A673 (cell line): Measurements from ENCODE around the gene ASPG. TPM values are rescaled to one million over a fixed set of nuclear protein-coding genes. Genes with fewer than 3 reads are reported as not detected.

Experiments used
- Bru-seq: library from RNA; stranded (reverse); fragments of 400-500 nt; gene quantifications from one replicate; lab custom pipeline; 2021; lab: Mats Ljungman, UMichigan
- BruChase-seq, 2 experiments: library from RNA; stranded (reverse); fragments of 400-500 nt; gene quantifications; one replicate each; lab custom pipeline; 2021; lab: Mats Ljungman, UMichigan
- BruUV-seq: library from RNA; stranded (reverse); fragments of 400-500 nt; replicated peaks from 2 replicates; lab custom pipeline; 2021; lab: Mats Ljungman, UMichigan
- CTCF ChIA-PET: fragments of 300-600 bp; sonication (Branson Sonifier 250); formaldehyde crosslinking; loops from one replicate; lab custom pipeline; 2022; ENCODE audit warnings: antibody characterized with exemption; lab: Charles Lee
- POLR2A ChIA-PET: fragments of 300-600 bp; sonication (Branson Sonifier 250); formaldehyde crosslinking; loops from one replicate; lab custom pipeline; 2022; ENCODE audit warnings: antibody characterized with exemption; ENCODE audit not compliant: low non-redundant PET; lab: Charles Lee
- DNase-seq: peaks from one replicate; pipeline ENCODE4 v3.0.0-alpha.2; 2015; ENCODE audit warnings: low spot score
- H3K27ac ChIP-seq: fragments of 200-600 bp; sonication (generic); 2 replicates; pipeline ENCODE4 v1.5.1; 2016; ENCODE audit warnings: mixed run types, low read depth, mild to moderate bottlenecking, mixed read lengths, antibody characterized with exemption, low read length; ENCODE audit not compliant: poor library complexity, severe bottlenecking
- H3K27me3 ChIP-seq: fragments of 200-600 bp; sonication (generic); replicated peaks from 2 replicates; pipeline ENCODE4 v1.6.1; 2017; ENCODE audit warnings: mixed run types, low read depth, mild to moderate bottlenecking, mixed read lengths, antibody characterized with exemption, low read length; ENCODE audit not compliant: insufficient read depth, poor library complexity
- H3K36me3 ChIP-seq: fragments of 200-600 bp; sonication (generic); 2 replicates; pipeline ENCODE4 v1.6.1; 2016; ENCODE audit warnings: mixed run types, mild to moderate bottlenecking, mixed read lengths, antibody characterized with exemption, low read length; ENCODE audit not compliant: insufficient read depth, poor library complexity, severe bottlenecking
- H3K4me1 ChIP-seq: fragments of 200-600 bp; sonication (generic); 2 replicates; pipeline ENCODE4 v1.6.1; 2017; ENCODE audit warnings: mixed run types, mild to moderate bottlenecking, mixed read lengths, antibody characterized with exemption, low read length; ENCODE audit not compliant: insufficient read depth, poor library complexity, severe bottlenecking
- H3K4me3 ChIP-seq: fragments of 200-600 bp; sonication (generic); 2 replicates; pipeline ENCODE4 v1.5.1; 2016; ENCODE audit warnings: low read depth, mixed run types, mild to moderate bottlenecking, mixed read lengths, low read length; ENCODE audit not compliant: poor library complexity, severe bottlenecking
- H3K9me3 ChIP-seq: fragments of 200-600 bp; sonication (generic); 2 replicates; pipeline ENCODE4 v1.6.1; 2016; ENCODE audit warnings: mixed run types, low read depth, mild to moderate bottlenecking, mixed read lengths, antibody characterized with exemption, low read length; ENCODE audit not compliant: poor library complexity, severe bottlenecking
- EZH2 ChIP-seq: fragments of 200-600 bp; sonication (generic); IDR thresholded peaks from 2 replicates; pipeline ENCODE4 v1.6.1; 2017; ENCODE audit warnings: borderline replicate concordance, low read depth, mild to moderate bottlenecking, mixed read lengths, antibody characterized with exemption, low read length; ENCODE audit not compliant: poor library complexity, severe bottlenecking
- intact Hi-C: fragments of 100-400 bp; cut with micrococcal nuclease; formaldehyde crosslinking; loops from one replicate; pipeline ENCODE4 v1.10.0; 2022; ENCODE audit not compliant: unreplicated experiment
- long read RNA-seq: library from polyadenylated mRNA; stranded (forward); transcript quantifications from one replicate; pipeline ENCODE4 v2.0.0, GENCODE V29; 2022
- total RNA-seq: library from RNA; stranded (reverse); gene quantifications from 2 replicates; pipeline ENCODE4 v1.2.3, GENCODE V29; 2021
- TF ChIP-seq, protein P1 (sequence below): fragments of 300-800, 200-600 bp; sonication (generic); conservative IDR thresholded peaks from 2 replicates; pipeline ENCODE4 v1.5.1; 2017; ENCODE audit warnings: low read depth, mild to moderate bottlenecking, antibody characterized with exemption, low read length, moderate library complexity, mixed read lengths

The ASPG gene
- total RNA-seq (not detected in 2 replicates), Bru-seq, nascent RNA (not detected), BruChase-seq, experiment 1, labeled RNA remaining after a 2-hour chase (not detected), BruChase-seq, experiment 2, labeled RNA remaining after a 6-hour chase (not detected)
- long read RNA-seq = 0 reads

DNA sequence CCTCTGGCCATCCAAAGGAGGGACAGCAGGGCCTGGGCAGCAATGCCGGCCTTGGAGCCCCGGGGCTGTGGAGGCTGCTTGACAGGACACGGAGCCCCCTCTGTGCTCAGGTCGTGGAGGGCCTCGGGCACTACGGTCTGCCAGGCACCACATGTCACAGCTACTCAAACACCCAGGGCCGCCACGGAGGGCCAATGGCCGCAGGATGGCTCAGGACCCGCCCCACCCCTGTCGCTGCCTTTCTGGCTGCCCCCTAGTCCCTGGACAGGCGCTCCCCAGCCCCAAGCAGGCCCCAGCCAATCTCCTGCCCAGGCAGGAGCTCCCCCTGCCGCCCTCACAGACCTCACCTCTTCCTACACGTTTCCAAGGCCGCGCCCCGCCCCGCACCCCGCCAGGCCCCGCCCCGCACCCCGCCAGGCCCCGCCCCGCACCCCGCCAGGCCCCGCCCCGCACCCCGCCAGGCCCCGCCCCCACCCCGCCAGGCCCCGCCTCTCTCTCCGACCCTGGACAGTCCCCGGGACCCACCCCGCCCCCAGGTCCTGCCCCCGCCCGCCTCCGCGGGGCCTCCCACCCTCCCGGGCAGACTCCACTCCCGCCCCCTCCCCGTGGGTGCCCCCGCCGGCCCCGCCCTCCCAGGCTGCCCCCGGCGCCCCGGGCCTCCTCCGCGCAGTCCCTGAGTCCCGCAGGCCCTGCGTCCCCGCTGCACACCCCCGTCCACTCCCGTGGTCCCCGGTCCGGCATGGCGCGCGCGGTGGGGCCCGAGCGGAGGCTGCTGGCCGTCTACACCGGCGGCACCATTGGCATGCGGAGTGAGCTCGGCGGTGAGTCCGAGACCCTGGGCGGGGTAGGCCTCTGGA, at the start of gene ASPG:
Gene ASPG, plus strand, starts transcription at position 669 of the 857 bp plus-strand sequence. Its CDS starts 71 bp downstream, at position 740.
- no peak for DNase-seq
- no TSS peak for BruUV-seq
- Histone ChIP-seq H3K27ac (no peak within 1 kb of the TSS), H3K4me3 (no peak within 1 kb of the TSS), H3K36me3 (no peaks in the 10 kb centered on the region), H3K4me1 (no peaks in the 10 kb centered on the region), H3K27me3 (no peaks in the 10 kb centered on the region), H3K9me3 (no peaks in the 10 kb centered on the region)
- POLR2A ChIA-PET = no interaction called here
- CTCF ChIA-PET = no interaction called here
- intact Hi-C loops = no loop called here
- TF ChIP-seq, protein P1, sequence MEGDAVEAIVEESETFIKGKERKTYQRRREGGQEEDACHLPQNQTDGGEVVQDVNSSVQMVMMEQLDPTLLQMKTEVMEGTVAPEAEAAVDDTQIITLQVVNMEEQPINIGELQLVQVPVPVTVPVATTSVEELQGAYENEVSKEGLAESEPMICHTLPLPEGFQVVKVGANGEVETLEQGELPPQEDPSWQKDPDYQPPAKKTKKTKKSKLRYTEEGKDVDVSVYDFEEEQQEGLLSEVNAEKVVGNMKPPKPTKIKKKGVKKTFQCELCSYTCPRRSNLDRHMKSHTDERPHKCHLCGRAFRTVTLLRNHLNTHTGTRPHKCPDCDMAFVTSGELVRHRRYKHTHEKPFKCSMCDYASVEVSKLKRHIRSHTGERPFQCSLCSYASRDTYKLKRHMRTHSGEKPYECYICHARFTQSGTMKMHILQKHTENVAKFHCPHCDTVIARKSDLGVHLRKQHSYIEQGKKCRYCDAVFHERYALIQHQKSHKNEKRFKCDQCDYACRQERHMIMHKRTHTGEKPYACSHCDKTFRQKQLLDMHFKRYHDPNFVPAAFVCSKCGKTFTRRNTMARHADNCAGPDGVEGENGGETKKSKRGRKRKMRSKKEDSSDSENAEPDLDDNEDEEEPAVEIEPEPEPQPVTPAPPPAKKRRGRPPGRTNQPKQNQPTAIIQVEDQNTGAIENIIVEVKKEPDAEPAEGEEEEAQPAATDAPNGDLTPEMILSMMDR = no peak
- TF ChIP-seq EZH2 = no peak

DNA sequence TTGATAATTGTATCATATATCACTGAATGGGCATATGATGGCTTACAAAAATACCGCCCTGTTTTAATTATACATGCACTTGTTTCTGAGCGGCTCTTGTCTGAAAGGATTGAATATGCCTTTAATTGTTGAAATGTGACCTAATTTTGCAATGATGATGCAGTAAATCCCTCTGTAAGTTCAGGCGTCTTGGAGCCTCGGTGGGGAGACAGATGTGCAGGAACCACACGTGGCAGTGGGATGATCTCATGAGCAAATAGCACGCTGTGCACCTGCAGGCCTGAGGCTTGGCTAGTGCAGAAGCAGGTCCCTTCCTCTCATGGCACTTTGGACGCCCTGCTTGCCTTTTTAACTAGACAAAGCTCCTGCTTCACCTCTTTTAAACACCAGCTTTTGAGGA, 49.3 kb upstream of the ASPG start:
- peaks cover 4% of the 10 kb centered on the region for H3K27me3 ChIP-seq
- H3K4me3 ChIP-seq = no peak overlapping the region
- no peak overlapping the region for H3K27ac ChIP-seq
- H3K4me1 ChIP-seq = no peaks in the 10 kb centered on the region
- intact Hi-C loops = no loop called here
- CTCF ChIA-PET = no interaction called here
- no peaks in the 10 kb centered on the region for H3K36me3 ChIP-seq
- no TSS peak for BruUV-seq
- H3K9me3 ChIP-seq = no peaks in the 10 kb centered on the region
- no peak for TF ChIP-seq EZH2
- TF ChIP-seq, protein P1 = no peak
- no peak for DNase-seq
- POLR2A ChIA-PET = no interaction called here

DNA sequence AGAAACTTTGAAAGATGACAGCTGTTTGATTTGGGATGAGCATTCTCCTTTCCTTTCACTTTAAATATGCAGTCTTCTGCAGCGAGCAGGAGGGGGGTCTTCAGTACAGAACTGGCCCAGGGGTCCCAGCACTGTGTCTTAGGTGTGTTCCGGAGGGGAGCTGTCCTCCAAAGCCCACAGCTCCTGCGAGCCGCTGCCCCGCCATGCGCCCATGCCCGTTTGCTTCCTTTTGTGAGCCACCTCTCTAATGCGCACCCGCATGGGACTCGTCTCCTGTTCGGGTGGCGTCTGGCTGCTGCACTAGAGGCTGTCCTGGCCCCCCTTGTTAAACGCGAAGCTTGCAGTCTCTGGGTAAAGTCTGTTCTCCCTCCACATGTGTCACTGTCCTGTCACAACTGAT, 48.4 kb upstream of the ASPG start:
- Histone ChIP-seq H3K9me3 (no peaks in the 10 kb centered on the region), H3K4me3 (no peak overlapping the region), H3K4me1 (no peaks in the 10 kb centered on the region), H3K36me3 (no peaks in the 10 kb centered on the region), H3K27me3 (peaks cover 4% of the 10 kb centered on the region), H3K27ac (no peak overlapping the region)
- no peak for TF ChIP-seq EZH2
- TF ChIP-seq, protein P1 = no peak
- intact Hi-C loops = no loop called here
- POLR2A ChIA-PET = no interaction called here
- no TSS peak for BruUV-seq
- DNase-seq = no peak
- CTCF ChIA-PET = no interaction called here
